SHP77 treated with DMSO at 0.1 percent for 48 hours (cell line): ENCODE measurements around the gene SOX5.

Source experiments
- DNase-seq: peaks from one replicate; lab custom pipeline; 2025; lab: John Stamatoyannopoulos, UW

Gene SOX5

DNA sequence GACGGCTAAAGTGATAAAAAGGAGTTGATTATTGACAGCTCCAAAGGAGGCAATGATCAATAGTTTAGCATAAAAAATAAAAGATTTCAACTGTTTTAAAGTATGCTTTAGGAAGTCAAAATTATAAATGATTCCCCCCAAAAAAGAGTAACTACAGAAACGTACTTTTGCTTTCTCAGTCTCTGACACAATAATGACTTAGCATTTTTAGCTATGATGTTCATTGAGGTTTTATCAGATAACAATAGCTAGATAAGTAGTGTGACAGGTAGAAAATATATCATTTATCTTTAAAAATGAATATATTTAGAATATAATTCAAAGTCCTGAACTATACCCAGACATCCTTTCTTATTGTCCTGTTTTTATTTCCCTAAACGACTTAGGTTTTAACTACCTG, 352.9 kb downstream of the SOX5 start:
- DNase-seq, result no peak

DNA sequence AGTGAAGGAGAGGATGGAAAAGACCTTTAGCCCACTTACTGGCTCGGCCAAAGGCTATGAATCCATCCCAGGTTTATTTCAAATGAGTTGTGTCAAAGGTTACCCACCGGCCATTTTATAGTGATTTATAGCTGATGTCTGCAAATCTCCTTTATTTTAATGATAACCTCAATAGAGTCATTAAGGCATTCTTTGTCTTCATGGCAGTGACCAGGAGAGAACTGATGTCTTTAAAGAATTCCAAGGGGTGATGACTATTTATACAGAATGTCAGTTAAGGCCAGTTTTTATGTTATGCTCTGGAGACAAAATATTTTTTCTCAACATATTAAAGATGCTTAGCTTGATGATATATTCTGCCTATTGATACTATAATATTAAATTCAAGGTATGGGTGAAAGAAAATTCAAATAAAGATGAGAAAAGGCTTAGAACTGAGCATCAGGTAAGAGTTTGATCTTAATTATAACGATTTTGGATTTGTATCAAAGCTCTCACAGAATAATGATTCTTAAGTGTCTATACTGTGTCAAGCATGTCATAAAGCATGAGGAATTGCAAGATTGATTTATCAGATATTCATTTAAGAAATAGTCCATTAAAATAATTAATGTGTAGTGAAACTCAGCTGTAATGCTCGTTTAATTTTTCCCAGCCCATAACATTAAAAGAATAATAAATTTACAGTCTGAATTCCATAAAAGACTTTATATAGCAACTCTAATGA, 361.5 kb downstream of the SOX5 start:
- no peak for DNase-seq

DNA sequence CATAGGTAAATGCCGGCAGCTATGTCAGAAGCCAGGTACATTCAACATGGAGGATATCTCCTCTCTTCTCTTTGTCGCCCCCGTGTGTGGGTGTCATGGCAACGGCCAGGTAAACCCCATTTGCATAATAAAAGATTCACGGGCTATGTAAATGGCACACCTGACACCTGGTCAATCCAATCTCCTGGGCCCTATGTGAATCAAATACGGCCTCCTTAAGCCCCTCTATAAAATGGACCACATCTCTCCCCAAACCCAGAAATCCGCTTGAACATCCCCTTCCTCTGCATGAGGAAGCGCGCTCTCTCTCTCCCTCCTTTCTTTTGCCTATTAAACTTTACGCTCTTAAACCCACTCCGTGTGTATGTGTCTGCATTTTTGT, 363.7 kb downstream of the SOX5 start:
- no peak for DNase-seq

DNA sequence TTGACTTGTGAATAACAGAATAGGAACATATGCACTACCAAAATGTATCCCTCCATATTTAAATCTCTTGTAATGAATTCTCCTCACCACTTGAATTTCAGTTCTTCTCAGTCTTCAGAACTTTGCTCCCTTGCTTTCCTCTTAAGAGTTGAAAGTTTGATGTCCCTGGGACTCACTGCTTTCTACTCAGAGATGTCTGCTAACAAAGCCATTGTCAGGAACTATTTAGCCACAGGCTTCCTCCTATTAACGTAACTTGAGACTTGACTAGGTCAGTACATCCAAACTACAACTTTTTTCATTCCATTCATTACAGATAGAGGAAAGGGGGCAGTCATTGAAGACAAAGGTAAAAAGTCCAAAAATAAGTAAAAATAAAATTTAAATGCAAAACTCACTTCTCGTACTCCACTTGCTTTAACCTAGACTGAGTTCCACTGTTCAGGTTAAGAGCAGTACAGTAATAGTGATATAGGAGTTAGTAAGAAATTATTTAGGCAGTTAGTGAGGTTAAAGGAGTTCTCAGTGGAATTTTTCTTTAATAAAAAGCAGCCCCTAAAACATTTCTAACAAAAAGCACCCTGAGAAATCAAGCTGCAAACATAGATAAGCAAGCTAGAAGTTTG, 364.2 kb downstream of the SOX5 start:
- DNase-seq, result no peak

DNA sequence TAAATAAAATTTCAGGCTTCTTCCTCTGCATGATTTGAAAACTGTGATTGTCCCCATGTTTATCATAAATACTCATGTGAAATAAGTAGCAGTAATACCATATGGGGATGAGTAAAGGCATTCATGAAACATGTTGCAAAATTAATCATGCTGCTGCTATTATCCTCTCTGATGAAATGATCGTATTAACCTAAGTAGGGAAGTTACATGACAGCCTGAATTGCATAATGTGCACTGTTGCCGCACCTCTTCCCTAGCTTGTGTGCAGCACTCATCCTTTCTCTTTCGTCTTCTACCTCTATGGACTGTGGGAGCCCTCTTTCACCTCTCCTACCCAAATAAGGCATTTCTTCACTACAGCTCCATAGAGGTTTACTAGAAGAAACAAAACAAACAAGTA, 367.6 kb downstream of the SOX5 start:
- no peak for DNase-seq

DNA sequence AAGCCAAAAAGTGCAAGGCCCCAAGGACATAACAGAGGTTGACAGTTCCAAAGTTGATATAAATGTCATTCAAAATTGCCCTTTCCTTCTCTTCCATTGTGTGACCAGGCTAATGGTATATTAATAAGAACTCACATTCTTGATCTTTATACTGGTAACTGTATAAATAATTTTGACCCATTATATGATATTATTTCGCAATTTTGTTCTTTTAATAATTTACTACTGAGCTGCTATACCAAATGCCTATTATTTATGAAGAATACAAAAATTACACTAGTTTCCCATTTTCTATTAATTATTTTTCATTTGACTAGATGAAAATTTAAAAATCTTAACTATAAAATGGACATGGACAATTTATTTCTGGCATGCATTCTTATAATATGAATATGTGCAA, 370.2 kb downstream of the SOX5 start:
- no peak for DNase-seq

DNA sequence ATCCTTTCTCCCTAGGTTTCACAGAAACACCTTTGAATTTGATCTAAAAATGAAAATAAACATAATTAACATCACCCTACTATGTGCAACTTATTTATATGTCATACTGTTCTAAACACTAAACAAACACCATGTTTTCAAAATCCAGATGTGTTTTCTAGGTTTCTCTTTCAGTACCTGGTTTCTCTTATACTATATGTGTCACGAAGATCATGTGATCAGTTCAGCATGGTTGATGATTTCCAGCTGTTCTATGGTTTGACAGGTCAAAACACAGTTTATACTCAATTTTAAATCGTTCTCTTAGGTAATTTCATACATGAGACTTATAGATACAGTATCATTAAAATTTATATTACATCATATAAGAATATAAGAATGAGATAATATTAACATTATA, 373.1 kb downstream of the SOX5 start:
- no peak for DNase-seq

DNA sequence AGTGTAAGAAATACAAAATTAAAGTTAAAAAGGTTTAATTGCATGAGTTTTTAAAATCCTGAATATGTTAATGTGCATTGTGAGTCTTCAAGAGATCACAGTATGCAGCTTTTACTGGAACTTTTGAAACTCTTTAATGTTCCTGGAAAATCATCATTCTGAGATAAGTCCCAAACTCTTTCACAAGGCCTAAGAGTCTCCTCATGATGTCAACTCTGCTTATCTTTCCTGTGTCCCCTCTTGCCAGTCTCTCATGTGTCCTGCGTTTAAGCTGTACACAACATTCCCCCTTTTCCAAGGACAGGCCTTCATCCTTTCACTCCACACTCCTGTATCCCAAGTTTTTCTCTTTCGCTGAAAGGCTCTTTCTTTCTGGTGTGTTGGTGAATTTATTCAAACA, 380.1 kb downstream of the SOX5 start:
- DNase-seq, result no peak

DNA sequence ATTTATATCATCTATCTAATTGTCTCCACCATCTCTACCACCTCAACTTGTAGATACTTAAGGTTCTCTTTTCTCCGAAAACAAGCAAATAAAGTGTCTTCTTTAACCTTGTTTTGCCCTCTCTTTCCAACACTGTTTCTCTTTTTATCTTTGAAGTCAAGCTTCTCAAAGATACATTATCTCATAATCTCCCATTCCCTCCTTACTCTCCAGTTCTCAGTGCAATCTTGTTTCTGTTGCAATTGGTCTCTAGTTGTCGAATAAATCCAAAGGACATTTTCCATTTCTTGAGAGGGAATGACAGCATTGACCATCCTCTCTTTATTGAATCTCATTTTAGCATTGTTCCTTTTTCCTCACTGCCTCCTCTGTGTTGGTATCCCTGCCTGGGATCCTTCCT, 383.3 kb downstream of the SOX5 start:
- no peak for DNase-seq

DNA sequence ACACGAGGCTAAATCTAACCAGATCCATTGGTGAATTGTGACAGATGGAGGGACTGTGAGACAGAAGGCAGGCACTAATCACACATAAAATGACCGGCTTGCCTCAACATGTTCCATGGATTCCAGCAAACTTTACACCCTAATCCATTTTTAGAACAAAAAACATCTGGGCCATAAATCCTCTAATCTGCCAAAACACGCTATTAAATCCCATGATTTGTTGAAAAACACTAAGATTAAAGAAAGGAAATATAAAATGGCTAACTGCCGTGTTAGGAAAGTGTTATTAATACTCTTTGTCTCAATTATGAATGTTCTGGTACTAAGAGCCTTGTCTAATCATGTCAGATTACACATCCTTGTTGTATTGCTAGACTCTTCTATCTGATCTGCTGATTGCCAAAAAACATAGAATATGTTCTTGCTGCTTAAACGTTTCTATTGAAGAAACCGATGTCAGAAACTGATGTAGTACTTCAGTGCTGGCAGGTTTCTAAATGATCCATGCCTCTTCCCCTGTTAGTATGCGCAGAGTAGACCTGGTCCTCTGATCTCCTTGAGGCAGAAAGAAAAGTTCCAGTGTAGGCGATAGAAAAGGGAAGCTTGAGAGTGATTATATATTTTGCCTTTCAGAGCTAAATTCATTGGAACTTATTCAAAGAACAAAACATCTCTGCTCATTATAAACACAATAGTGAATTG, 384.9 kb downstream of the SOX5 start:
- DNase-seq, result peak; percentile 54

DNA sequence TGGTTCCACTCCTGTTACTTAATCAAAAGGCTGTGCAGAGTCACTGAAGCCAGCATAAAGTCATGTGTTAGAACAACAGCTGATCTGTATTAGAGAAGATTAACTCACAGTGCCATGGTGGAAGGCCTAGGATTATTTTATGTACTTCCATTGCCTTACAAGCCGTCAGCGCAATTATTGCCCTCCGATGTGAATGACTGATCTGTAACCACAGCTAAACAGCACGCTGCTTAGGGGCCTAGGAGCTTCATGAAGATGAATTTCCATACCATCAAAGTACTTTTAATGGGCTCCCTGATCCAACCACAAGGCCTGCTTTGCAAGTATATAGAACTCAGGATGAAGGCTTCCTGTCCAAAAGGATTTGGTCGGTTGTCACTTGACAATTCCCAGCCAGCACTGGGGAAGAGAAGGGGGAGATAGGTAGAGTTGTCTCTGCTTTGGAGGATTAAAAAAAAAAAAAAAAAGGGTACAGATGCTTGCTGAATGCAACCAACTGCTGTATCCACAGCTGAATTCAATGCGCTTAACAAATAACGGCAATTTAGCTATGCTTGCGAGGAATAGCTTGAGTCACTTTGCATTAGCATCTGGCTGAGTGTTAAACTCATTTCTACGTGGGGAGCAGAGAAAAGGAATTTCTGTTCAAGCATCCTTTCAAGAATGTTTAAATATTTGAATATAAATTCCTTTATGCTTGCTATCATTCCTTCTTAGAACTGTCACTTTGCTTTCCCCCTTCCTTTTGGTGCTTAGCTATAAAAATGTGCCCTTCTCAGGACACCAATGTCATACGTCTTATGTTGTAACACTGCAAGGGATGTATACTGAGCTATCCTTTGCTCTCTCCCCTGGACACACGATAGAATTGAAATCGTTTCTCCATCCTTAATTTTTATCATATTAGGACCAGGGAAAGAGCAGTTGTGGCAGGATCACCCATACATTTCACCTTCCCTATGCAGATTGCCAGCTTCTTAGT, 387.8 kb downstream of the SOX5 start:
- no peak for DNase-seq

DNA sequence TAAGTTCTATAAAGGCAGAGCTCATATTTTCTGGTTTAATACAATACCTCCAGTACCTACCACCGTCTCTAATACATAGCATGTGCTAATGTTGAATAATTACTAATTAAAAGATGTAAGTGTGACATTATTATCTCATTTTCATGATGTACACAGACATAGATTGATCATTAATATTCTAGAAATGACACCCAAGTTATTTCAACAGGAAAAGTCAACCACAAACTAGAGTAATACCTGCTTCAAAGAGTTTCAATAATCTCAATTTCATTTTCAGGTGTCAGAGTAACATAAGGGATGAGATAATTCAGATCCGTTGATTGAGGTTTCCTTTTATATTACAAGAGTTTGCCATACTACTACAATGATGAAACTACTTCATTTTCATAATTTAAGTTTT, 388.9 kb downstream of the SOX5 start:
- DNase-seq, result no peak

DNA sequence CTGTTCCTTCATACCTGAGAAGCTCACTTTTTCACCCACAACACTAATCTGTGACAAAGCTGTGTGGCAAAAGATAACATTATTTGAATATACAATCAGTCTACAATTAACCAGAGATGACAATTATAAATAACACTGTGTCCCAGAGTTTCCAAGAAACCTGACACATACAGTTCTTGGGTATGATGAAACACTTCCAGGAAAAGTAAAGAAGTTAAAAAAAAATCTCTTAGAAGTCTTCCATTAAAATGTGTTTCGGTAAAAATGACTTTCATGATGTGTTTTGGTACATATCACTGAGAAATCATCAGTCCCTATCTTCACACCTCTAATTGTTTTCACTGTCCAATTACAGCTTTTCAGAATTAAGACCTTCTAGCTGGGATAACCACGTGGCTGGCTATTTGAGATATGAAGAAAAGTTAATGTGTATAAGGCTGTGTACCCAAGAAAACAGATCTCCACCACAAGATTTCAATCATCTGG, 390.2 kb downstream of the SOX5 start:
- no peak for DNase-seq

DNA sequence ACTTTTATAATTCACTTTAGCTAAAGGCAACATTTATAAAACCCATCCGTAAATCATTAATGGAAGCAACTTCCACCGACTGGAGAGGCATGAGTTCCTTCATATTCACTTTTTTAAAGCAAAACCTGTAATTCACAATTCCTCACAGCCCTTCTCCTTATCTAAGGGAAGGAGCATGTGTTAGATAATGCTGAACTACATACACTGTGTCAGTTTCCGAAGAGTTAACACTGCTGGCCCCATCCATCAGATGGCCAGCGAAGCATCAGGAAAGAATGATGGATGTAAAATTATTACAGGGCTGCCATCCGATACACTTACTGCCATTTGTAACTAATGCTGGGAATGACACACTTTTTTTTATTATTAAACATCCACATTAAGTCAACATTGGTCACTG, 392.8 kb downstream of the SOX5 start:
- DNase-seq, result peak; percentile 57

DNA sequence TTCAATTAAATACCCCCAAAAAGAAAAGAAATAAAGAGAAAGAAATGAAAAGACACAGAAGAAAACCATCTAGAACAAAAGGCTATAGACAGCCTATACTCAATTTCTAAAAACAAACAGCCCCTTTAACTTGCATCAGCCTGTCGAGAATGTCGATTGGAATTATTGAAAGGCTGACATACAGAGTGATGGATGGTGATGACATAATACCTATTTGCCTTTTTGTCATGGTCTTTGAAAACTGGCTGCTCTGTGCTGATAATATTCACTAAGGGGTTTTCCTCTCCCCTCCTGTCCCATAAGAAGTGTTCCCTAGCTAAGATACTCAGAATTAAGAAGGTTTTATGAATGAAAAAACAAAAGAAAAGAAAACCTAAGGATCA, 393.7 kb downstream of the SOX5 start:
- DNase-seq, result peak; percentile 10

DNA sequence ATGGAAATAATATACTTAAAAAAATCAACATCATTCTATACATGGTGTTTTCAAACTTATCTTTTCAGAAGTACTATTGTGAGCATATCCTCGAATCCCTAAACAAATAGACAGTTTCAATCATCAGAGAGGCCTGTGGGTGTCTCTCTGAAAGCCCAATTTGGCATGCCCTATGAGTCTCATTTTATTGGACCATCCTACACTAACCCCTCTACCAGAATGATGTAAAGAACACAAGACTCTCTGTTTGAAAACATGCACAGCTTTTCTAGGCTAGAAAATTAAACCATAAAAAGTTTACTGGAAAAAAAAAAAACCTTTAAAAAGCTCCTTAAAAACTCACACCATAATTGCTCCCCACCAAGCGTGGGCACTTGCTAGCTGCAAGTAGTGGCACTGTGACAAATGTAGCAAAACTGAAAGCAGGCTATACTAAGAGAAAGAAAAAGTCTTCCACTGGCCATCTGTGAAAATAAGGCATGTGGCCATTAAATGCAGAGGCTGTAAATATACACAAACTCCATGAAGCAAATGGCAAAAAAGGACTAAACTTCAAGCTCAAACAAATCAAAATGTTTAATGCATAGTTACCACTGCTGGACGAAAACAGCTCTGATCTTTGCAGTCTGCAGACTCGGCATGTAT, 394.2 kb downstream of the SOX5 start:
- DNase-seq, result no peak

DNA sequence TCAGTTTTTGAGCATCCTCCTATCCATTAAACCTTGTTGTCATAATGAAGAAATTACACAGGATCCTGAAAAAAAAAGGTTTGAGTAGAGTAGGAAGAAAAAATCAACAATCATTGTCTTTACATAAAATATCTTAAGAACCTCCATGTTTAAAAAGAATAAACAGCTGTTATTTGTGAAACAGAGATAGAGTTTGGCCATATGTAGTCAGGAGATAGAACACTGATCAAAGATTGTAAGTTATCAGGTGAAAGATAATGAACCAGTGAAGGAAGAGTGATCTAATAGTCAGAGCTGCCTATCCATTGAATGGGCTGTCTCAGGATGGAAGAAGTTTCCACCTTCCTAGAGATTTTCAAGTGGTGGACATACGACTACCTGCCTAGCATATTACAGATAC, 397.1 kb downstream of the SOX5 start:
- no peak for DNase-seq

DNA sequence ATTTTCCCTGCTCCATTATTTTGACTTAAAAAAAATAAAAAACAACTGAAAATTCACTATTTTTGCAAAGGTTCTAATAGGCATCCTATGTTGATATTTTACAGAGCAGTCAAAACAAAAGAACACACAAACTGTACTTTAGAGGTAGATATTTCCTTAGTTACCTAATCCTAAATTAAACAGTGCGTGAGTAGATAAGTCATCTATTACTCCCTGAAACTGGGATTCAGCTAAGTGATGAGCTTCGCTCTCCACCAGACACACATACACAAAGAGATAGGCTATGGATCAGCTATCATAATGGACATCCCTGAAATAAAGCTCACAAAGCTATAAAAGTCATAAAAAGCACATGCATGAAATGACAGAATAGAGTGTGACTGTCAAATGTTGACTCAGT, 398.7 kb downstream of the SOX5 start:
- peak; percentile 65 for DNase-seq

DNA sequence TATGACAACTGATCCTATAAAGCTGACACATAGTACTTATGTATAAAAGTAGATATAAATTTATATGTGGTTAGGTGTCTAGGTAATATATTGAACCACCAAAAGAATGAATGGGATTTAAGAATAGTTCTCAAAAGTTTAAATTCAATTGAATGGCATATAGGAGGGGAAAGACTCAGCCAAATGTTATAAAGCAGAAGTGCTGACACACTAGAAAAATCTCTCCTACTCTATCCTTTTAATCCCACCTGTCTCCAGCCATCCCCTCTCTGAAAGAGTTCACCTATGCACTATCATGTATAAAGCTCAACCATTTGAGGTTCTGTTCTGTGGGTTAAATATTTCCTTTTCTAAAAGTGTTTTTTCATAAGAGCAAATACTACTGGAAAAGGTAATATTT, 400.7 kb downstream of the SOX5 start:
- DNase-seq, result no peak

DNA sequence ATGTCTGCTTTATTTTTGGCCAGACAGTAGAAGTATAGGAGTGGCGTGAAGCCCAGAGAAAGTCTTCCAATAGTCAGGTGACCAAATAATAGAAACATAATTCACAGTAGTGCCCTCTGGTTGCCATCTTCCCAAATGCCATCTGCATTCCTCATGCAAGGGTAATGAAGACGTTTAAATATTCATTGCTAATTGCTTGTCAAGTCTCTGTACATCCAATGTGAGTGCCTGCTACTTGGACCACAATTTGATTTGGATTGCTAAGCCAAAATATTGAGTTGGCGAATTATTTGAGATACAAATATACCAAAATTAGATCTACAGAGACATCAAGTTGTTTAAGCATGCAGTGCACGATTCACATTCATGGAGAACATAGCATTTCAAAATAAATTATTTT, 402.7 kb downstream of the SOX5 start:
- no peak for DNase-seq

DNA sequence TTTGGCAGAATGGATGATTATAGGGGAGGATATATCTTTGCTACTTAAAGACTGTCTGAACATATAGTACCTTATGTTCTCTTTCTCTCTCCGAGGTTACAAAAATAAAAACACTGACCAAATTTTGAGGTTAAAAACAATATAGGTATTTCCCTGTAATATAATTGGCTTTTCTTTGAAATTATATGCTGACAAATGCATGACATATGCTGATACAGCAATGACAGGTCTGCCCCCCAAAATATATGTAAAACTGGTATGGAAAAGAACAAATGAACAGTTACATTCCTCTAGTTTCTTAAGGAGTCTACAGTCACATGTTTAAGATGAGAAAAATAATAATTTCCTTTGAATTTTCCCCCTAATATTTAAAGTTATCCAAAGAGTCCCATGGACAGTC, 405.7 kb downstream of the SOX5 start:
- DNase-seq, result no peak

DNA sequence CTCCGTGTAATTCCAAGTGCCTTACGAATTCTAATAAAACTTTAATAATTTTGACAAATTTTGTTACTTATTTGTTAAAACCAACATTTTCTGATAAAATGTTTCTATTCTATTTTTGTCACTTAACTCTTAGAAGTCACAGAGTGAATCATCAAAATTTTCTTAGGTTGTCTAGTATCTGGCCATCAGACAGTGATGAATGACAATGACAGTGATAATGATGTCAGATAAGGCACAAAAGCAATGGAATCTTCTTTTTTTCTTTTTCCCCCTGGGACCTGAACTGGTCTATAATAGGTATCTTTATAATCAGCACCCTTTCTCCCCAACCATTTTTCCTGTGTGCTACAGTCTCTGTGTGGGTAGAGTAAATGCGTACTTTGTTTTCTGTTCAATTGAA, 407.3 kb downstream of the SOX5 start:
- no peak for DNase-seq
